Glutamatergic neuron (in vitro differentiated cells): ENCODE data around the gene PSMD4. TPM values are rescaled to one million over a fixed set of nuclear protein-coding genes. Genes with fewer than 3 reads are reported as not detected.
"Not testable (repeated sequence)": the region's sequence is repeated elsewhere in the genome, so short reads cannot be mapped to it uniquely, and the experiment has no call there.

ENCODE experiments used
- DNase-seq: peaks from one replicate; pipeline ENCODE4 v3.0.0; 2022
- H3K27ac Mint-ChIP-seq: one replicate; pipeline ENCODE4 v1.8.0; 2020; ENCODE audit warnings: mild to moderate bottlenecking, mixed read lengths, inconsistent platforms; ENCODE audit not compliant: unreplicated experiment
- H3K27me3 Mint-ChIP-seq: one replicate; pipeline ENCODE4 v1.8.0; 2020; ENCODE audit warnings: mild to moderate bottlenecking, moderate library complexity, mixed read lengths, inconsistent platforms; ENCODE audit not compliant: unreplicated experiment
- H3K36me3 Mint-ChIP-seq: one replicate; pipeline ENCODE4 v1.8.0; 2020; ENCODE audit warnings: mild to moderate bottlenecking, mixed read lengths, inconsistent platforms; ENCODE audit not compliant: unreplicated experiment
- H3K4me1 Mint-ChIP-seq: one replicate; pipeline ENCODE4 v1.8.0; 2020; ENCODE audit warnings: mild to moderate bottlenecking, low read depth, mixed read lengths, inconsistent platforms; ENCODE audit not compliant: unreplicated experiment
- H3K4me3 Mint-ChIP-seq: one replicate; pipeline ENCODE4 v1.8.0; 2020; ENCODE audit warnings: mild to moderate bottlenecking, mixed read lengths, inconsistent platforms; ENCODE audit not compliant: unreplicated experiment
- H3K9me3 Mint-ChIP-seq: one replicate; pipeline ENCODE4 v1.8.0; 2020; ENCODE audit warnings: mild to moderate bottlenecking, moderate library complexity, mixed read lengths, inconsistent platforms; ENCODE audit not compliant: unreplicated experiment
- long read RNA-seq: library from polyadenylated mRNA; unstranded; transcript quantifications from one replicate; pipeline ENCODE4 v2.0.0, GENCODE V29; 2020; ENCODE audit not compliant: unreplicated experiment
- total RNA-seq: library from RNA; stranded (reverse); fragmentation: NEBNext Ultra II Directional; extraction: Animal tissue kit (Norgen Biotek cat#: 25700); gene quantifications from one replicate; pipeline ENCODE4 v1.2.1, GENCODE V29; 2021; ENCODE audit not compliant: unreplicated experiment
- TF ChIP-seq, protein P1 (sequence below): fragments of 200-600 bp; sonication (generic); IDR thresholded peaks from one replicate; pipeline ENCODE4 v1.5.0; 2021; ENCODE audit not compliant: partially characterized antibody, unreplicated experiment

The PSMD4 gene
- 250 TPM for total RNA-seq
- long read RNA-seq, transcript PSMD4-201 (10 exons, 1,333 nt): minor isoform, 15 of 286 reads
- long read RNA-seq, transcript PSMD4-202 (10 exons, 1,350 nt): major isoform, 224 of 286 reads
- long read RNA-seq, partial matches to known transcripts: 10 of 286 reads
- long read RNA-seq, other reads (novel, unspliced or antisense): 36 of 286 reads

- DNase-seq: peak; percentile 89
- peaks cover 11% of the 10 kb centered on the region for H3K9me3 Mint-ChIP-seq
- H3K4me3 Mint-ChIP-seq: peak within 1 kb of the TSS; percentile 96
- peaks cover 5% of the 10 kb centered on the region for H3K36me3 Mint-ChIP-seq
- peaks cover 2% of the 10 kb centered on the region for H3K4me1 Mint-ChIP-seq
- H3K27me3 Mint-ChIP-seq: peaks cover 7% of the 10 kb centered on the region
- TF ChIP-seq, protein P1, sequence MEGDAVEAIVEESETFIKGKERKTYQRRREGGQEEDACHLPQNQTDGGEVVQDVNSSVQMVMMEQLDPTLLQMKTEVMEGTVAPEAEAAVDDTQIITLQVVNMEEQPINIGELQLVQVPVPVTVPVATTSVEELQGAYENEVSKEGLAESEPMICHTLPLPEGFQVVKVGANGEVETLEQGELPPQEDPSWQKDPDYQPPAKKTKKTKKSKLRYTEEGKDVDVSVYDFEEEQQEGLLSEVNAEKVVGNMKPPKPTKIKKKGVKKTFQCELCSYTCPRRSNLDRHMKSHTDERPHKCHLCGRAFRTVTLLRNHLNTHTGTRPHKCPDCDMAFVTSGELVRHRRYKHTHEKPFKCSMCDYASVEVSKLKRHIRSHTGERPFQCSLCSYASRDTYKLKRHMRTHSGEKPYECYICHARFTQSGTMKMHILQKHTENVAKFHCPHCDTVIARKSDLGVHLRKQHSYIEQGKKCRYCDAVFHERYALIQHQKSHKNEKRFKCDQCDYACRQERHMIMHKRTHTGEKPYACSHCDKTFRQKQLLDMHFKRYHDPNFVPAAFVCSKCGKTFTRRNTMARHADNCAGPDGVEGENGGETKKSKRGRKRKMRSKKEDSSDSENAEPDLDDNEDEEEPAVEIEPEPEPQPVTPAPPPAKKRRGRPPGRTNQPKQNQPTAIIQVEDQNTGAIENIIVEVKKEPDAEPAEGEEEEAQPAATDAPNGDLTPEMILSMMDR: no peak
- peak within 1 kb of the TSS; percentile 98 for H3K27ac Mint-ChIP-seq
Measured at GRCh38 chr1:151254217-151255213, at the start of gene PSMD4. TSS of gene PSMD4 (plus strand) at chr1:151254734. CDS start at chr1:151254783, 49 bp downstream.

DNA sequence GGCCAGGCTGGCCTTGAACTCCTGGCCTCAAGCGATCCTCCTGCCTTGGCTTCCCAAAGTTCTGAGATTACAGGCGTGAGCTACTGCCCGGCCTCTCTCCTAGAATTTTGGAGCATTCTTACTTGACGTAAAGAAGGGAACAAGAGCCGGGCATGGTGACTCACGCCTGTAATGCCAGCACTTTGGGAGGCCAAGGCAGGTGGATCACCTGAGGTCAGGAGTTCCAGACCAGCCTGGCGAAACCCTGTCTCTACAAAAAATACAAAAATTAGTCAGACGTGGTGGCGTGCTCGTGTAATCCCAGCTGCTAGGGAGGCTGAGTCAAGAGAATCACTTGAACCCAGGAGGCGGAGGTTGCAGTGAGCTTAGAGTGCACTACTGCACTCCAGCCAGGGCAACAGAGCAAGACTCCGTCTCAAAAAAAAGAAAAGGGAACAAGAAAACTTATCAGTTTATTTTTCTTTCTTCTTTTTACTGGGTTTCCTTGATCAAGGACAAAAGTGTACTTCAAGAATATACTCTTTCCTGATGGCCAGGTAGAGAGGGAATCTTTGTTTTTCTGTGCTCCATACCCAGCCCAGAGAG, 49.1 kb upstream of the PSMD4 start:
- not testable (repeated sequence) for H3K36me3 Mint-ChIP-seq, H3K27ac Mint-ChIP-seq, H3K4me3 Mint-ChIP-seq, DNase-seq, H3K27me3 Mint-ChIP-seq, H3K4me1 Mint-ChIP-seq, H3K9me3 Mint-ChIP-seq

DNA sequence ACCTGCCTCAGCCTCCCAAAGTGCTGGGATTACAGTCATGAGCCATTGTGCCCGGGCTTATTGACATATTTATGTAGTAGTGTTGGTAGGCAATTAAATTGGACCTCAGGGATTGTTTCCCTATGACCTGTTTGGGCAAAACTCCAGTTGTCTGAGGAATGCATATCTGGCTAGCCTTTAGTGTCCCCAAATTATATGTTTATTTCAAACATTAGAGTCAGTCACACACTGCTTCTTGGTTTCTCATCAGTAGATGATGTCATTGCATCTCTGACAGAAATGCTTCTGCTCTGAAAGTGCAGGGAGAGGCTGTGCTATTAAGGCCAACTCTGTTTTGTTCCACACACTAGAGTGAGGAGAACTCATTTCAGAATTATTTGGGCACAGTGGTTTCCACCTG, 43.7 kb upstream of the PSMD4 start:
- TF ChIP-seq, protein P1: no peak
- Mint-ChIP-seq H3K9me3 (peaks cover 2% of the 10 kb centered on the region), H3K27me3 (peaks cover 4% of the 10 kb centered on the region), H3K4me3 (no peak overlapping the region), H3K36me3 (peaks cover 4% of the 10 kb centered on the region), H3K27ac (no peak overlapping the region), H3K4me1 (no peaks in the 10 kb centered on the region)
- no peak for DNase-seq

- peaks cover 4% of the 10 kb centered on the region for H3K27me3 Mint-ChIP-seq
- H3K27ac Mint-ChIP-seq: peak overlapping the region; percentile 70
- TF ChIP-seq, protein P1: no peak
- H3K4me1 Mint-ChIP-seq: no peaks in the 10 kb centered on the region
- no peak for DNase-seq
- H3K9me3 Mint-ChIP-seq: no peaks in the 10 kb centered on the region
- H3K36me3 Mint-ChIP-seq: peaks cover 4% of the 10 kb centered on the region
- H3K4me3 Mint-ChIP-seq: no peak overlapping the region
Measured at GRCh38 chr1:151211972-151212705, 42.4 kb upstream of the PSMD4 start.

- H3K27me3 Mint-ChIP-seq: peaks cover 4% of the 10 kb centered on the region
- no peaks in the 10 kb centered on the region for H3K9me3 Mint-ChIP-seq
- no peak for DNase-seq
- peaks cover 4% of the 10 kb centered on the region for H3K36me3 Mint-ChIP-seq
- TF ChIP-seq, protein P1: no peak
- no peak overlapping the region for H3K27ac Mint-ChIP-seq
- no peaks in the 10 kb centered on the region for H3K4me1 Mint-ChIP-seq
- H3K4me3 Mint-ChIP-seq: no peak overlapping the region
Measured at GRCh38 chr1:151213560-151213959, 41.0 kb upstream of the PSMD4 start.
